Right ventricle myocardium superior (tissue), 1 donor: ENCODE results near the gene WDR64. TPM values are rescaled to one million over a fixed set of nuclear protein-coding genes. Genes with fewer than 3 reads are reported as not detected.
"Not testable (repeated sequence)": the region's sequence is repeated elsewhere in the genome, so short reads cannot be mapped to it uniquely, and the experiment has no call there.

ENCODE experiments used
- ATAC-seq: fragments of 200-7000 bp; cut with Tn5 transposase; one replicate; pipeline ENCODE4 v1.9.1; 2020; ENCODE audit warnings: mild to moderate bottlenecking; ENCODE audit not compliant: poor library complexity
- DNase-seq: peaks from one replicate; pipeline ENCODE4 v3.0.0-alpha.2; 2020
- intact Hi-C: fragments of 100-400 bp; cut with DNase I; formaldehyde crosslinking; loops from one replicate; pipeline ENCODE4 v1.11.2; 2022
- total RNA-seq: library from RNA; stranded (reverse); fragmentation: NEBNext Ultra II Directional; extraction: Animal tissue kit (Norgen Biotek cat#: 25700); gene quantifications from one replicate; pipeline ENCODE4 v1.2.1, GENCODE V29; 2021
- donor health status: DM: no; HTN: yes; CAD: no; lungs with severe emphysema.

The WDR64 gene
- total RNA-seq, 1 donor from 2014 or later = not detected

DNA sequence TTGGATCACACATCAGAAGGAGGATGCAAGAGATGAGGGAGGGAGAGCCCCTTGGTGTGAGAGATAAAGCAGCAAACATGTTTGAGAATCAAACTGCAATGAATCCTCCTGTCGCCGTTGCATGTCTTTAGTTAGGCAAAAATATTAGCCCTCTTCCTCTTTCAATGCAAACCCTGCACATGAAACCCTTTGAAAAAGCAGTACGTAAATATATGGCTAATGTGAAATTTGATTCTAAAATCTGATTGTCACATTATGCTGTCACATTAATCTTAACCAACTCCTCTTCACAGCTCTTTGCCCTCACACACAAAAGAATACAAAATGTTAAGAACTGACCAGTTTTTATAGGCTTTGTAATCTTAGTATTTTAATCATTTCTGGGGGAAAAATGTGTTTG, 63.4 kb downstream of the WDR64 start:
- intact Hi-C loops = no loop called here
- DNase-seq (no peak), ATAC-seq (no peak)

DNA sequence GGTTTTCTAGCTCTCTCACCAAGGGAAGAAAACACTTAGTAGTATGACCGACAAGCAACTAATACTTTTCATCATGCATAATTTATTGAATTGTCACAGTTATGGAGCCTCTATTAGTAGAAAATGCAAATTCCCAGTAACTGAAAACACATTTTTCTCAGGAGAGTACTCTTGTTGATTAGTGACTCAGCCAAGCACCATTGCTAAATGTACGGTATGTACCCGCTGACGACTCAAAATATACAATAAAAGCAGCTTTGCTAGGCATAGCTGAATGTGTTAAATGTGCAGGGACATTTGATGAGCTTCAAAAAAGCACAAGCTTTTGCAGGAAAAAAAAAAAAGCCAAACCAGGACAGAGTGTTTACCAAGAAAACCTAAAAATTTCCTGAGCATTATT, 63.9 kb downstream of the WDR64 start:
- no peak for DNase-seq
- ATAC-seq = no peak
- intact Hi-C loops = no loop called here

DNA sequence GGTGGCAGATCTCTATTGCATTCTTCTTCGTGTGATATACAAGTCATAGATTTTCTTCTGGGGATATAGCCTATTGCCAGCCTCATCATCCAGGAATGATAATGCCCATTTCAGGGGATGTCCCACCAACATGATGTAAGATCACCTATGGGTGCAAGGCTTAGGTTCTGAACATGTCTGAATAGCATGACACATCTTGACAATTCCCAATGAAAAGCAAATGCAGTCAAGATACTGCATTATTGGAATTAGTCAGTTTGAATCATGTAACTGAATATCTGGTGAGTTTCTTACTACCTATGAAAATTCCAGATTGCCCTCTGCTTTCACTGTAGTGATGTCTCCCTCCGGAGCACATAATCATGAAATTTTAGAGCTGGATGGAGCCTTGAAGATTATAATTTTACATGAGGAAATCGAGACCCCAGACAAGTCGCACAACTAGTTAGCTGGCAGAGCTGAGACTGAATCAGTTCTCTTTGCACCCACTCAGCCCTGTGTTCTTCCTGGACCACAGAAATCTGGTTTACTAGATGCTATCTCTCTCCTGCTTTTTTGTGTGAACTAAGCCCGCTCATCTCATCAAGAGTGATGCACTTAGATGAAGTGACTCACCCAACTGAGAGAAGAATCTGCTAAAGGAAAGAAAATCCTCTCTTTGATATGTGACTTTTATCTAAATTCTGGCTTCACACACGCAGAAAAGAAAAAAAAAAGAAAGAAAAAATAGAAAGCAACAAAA, 65.0 kb downstream of the WDR64 start:
- ATAC-seq (no peak), DNase-seq (no peak)
- intact Hi-C loops = no loop called here

DNA sequence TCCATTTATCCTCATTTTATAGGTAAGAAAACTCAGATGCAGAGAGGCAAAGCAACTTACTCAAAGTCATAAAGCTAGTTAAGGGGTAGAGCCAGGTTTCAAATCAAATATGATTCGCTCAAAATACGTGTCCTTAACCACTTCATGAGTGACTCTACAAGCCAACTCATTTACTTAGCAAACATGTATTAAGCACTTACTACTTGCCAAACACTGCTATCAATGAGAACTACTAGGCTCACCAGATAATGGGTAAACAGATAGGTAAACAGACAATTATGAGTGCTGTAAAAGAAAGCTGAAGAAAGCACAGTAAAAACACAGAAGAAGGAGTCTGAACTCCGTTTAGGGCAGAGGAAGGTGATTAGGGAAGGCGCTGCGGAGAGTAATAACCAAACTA, 65.9 kb downstream of the WDR64 start:
- DNase-seq (no peak), ATAC-seq (no peak)
- intact Hi-C loops = no loop called here

DNA sequence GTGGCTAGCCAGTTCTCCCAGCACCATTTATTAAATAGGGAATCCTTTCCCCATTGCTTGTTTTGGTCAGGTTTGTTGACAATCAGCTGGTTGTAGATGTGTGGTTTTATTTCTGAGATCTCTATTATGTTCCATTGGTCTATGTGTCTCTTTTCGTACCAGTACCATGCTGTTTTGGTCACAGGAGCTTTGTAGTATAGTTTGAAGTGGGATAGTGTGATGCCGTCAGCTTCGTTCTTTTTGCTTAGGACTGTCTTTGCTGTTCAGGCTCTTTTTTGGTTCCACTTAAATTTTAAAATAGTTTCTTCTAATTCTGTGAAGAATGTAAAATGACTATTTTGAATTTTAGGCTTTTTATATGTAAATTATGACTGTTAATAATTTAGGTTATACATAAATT, 68.9 kb downstream of the WDR64 start:
- intact Hi-C loops = no loop called here
- DNase-seq (no peak), ATAC-seq (no peak)

DNA sequence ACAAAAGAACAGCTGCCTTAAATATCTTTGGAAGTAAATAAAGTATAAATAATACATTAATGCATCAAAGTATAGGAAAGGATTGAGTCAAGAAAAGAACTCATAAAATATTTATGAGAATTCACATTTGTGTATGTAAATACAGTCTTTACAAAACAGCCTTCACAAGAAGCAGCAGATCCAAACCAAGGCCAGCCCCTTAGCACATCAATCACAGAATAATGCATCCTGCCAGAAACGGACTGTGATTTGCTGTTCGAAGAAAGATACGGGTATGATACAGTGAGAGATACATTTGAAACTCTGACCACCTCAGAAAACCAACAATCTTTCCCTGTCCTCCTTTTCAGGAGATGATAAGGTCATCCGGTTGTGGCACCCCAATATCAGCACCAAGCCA, 70.9 kb downstream of the WDR64 start:
- no peak for DNase-seq
- intact Hi-C loops = no loop called here
- ATAC-seq = no peak

DNA sequence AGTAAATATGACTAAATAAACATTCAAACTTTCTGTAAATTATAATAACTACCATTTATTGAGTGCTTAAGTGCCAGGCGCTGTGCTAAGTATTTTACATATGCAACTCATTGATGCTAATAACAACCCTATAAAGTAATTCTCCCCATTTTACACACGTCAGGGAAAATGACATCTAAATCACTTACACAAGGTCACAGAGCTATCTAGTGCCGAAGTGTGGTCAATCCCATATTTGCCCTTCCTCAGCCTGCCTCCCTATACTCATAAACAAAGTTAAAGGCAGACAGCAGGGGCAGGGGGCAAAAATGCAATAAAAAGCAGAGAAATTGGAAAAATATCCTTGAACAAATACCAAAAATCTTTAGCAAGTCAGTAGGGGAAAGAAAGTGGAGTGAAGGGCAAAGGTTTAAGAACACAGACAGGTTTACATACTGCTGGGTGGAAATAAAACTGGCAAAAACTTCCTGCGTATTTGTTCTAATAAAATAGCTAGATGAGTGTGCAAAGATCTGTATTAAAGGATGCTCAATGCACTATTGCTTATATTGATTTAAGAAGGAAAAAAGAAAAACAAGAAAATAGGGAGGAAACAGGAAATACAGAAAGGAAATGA, 72.8 kb downstream of the WDR64 start:
- DNase-seq = no peak
- no peak for ATAC-seq
- intact Hi-C loops = no loop called here

DNA sequence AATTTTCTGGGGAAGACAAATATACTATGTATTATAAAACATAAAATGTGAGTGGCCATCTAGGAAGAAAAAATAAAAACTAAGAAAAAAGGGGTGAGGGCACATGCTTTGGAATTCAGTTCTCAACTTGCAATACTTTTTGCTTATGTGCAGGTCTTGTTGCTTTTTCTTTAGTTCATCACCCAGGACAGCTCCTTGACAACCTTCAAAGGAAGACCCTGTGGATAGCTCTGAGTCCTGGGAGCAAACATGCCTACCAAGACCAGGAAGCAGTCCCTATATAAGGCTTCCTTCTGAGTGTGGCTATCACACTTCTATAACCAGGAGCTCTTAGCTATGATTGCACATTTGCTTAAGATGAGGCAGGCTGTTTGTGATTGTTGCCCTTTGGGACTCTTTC, 78.0 kb downstream of the WDR64 start:
- ATAC-seq (no peak), DNase-seq (no peak)
- intact Hi-C loops = no loop called here

DNA sequence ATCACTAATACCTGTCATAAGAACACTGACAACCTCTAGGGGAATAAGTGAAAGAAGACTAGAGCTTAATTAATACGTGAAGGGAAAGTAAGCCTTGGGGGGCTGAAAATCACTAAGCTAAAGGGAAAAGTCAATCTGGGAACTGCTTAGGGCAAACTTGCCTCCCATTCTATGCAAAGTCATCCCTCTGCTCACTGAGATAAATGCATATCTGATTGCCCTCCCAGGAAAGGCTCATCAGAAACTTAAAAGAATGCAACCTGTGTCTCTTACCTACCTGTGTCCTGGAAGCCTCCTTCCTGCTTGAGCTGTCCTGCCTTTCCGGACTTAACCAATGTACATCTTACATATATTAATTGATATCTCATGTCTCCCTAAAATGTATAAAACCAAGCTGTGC, 81.8 kb downstream of the WDR64 start:
- ATAC-seq = no peak

DNA sequence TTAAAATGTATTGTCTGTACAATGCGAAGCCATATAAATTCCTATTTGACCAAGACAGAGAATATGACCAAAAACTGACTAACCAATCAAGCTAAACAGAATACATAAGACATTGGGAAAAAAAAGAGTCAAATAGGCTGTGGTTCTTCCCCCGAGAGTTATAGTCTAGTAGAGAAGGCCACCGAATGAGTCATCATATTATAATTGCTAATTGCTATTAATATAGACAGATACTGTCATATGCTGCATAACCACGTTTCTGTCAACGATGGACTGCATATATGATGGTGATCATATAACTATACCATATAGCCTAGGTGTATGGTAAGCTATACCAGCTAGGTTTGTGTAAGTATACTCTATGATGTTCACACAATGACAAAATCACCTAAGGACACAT, 82.5 kb downstream of the WDR64 start:
- DNase-seq (no peak), ATAC-seq (no peak)
- intact Hi-C loops = no loop called here

More for the DNA sequence above, 81.8 kb downstream of the WDR64 start:
- DNase-seq = no peak
- intact Hi-C loops = no loop called here

DNA sequence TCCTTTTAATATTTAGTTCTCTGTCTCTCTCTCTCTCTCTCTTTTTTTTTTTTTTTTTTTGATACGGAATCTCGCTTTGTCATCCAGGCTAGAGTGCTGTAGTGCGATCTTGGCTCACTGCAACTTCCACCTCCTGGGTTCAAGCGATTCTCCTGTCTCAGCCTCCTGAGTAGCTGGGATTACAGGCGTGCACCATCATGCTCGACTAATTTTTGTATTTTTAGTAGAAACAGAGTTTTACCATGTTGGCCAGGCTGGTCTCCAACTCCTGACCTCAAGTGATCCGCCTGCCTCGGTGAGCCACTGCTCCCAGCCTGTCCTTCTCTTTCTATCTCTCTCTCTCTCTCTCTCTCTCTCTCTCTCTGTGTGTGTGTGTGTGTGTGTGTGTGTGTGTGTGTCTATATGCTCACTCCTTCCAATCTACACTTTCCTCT, 83.4 kb downstream of the WDR64 start:
- intact Hi-C loops = not testable (repeated sequence)

DNA sequence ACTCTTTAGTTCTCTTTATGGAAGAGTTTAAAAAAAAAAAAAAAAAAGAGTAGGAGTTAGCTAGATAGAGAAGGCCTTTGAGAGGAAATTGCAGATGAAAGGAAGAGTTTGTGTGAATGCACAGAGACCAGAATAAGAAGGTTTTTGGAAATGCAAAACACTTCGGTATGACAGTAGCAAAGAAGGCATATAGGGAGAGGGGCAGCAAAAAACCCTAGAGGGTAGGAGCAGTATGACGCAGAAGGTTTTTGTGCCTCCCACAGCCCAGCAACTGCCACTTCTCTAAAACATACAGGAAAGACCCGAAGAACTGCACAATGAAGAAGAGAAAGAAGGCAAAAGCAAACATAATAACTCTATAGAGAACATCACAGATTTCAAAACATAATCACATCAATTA, 84.3 kb downstream of the WDR64 start:
- ATAC-seq (no peak), DNase-seq (no peak)
- intact Hi-C loops = no loop called here

More for the DNA sequence above, 83.4 kb downstream of the WDR64 start:
- not testable (repeated sequence) for DNase-seq, ATAC-seq

DNA sequence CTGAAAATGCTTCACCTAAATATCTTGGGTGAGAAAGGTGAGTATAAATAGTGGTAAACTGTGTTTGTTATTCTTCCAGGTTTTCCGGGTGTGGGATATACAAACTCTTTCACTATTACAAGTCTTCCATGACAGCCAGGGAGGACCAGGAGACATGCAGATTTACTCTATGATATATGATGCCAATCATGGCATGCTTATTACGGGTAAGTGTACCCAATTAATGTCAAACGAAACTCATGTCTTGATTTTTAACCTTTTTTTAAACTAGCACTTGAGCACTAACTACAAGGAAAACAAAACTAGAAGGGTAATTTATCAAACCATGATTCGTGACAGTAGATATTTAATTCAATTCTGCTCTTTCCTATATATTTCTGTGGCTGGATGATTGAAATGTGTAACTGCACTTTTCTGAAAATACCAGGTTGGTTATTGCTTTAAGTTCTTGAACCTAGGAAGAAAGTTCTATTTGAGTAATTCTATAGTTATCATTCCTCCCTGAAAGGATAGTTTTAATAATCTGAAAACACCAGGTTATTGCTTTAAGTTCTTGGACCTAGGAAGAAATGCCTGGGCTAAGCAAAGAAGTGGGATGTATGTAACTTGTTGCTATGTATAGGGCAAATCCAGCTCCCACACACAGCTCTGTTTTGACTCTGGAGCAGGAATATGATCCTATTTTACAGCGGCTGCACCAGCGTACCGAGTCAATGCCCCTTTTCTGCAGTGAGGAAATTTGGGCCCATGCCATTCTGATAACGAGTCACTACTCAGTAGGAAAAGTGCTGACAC, 86.4 kb downstream of the WDR64 start:
- ATAC-seq = no peak
- DNase-seq = no peak
- intact Hi-C loops = no loop called here

DNA sequence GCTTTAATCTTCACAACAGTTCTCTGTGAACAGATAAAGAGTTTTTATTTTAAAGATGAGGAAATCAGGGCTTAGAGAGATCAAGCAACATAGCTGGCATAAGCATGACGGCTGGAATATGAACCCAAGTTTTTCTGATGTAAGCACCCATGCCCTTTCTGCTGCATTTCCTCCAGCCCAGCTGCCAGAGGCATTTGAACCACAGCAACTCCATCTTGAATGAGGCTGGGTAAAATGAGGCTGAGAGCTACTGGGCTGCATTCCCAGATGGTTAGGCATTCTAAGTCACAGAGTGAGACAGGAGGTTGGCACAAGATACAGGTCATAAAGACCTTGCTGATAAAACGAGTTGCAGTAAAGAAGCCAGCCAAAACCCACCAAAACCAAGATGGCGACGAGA, 90.0 kb downstream of the WDR64 start:
- DNase-seq = no peak
- no peak for ATAC-seq
- intact Hi-C loops = no loop called here

DNA sequence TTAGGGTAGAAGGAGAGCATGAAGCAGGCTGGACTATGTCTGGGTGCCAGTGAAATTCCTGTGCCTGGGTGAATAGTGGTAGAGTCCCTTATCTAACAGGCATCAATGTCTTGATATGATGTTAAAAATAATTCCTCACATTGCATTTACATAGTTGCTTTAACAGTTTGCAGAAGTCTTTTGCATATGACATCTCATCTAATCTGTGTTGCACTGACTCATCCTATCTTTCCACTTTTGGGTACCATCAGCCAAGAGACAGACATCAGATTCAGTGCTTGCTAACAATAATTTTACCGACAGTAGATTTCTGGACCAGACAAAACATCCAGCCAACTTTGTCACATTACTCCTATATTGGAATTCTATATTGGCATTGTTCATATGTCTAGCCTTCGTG, 92.5 kb downstream of the WDR64 start:
- no peak for ATAC-seq
- no peak for DNase-seq
- intact Hi-C loops = no loop called here

DNA sequence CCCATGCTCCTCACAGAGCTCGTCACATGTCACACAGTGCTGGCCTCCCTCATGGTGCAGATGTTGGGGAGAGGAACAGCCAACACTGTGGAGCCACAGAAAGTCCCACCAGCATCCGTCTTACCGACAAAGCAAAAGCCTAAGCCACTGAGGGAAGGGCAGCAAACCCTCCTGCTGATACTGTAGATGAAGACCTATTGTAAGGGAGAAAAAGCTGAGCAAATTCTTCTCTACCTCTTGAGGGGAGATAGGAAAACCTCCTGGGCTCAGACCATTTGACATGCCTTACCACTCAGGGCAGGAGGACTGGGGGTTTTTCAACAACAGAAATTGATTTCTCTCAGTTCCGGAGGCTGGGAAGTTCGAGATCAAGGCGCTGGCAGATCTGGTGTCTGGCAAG, 95.9 kb downstream of the WDR64 start:
- ATAC-seq (no peak), DNase-seq (no peak)
- intact Hi-C loops = no loop called here

DNA sequence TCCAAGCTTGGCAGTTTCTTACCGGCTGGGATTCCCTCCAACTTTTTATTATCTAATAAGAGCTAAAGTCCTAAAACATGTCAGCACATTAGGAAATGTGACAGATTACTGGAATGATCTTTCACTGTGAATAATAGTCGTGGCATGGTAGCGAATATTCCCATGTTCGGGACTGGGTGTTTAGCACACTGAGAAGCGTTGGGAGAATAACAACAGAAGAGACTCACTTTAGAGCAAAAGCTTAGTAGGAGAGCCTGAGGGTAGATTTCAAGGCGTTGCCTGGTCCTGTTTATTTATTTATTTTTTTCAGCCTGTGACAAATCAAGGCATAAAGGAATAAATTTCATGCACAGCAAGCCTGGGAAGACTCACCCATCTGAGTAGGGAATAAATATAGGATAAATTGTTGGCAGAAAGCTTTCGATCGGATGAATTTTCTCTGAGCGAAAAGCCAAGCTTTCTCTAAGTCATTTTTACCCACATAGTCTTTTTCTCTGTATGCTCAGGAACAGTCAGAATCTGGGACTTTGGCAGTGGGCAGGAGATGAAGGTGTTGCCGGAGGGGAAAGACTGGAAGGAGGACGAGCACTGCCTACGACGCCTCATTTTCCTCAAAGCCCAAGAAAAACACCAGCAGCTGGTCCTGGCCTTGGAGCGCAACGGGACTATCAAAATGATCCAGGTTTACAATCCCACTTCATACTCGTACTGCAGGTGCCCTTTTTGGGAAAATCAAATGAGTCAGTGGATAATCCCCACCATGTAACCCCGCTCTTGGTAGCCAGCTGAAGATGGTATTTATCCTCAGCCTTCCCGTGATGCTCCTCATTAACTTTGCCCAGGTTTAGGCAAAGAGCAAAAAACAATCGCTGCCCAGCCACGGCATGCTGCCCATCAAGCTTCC, 97.2 kb downstream of the WDR64 start:
- ATAC-seq = no peak
- intact Hi-C loops = no loop called here
- no peak for DNase-seq

DNA sequence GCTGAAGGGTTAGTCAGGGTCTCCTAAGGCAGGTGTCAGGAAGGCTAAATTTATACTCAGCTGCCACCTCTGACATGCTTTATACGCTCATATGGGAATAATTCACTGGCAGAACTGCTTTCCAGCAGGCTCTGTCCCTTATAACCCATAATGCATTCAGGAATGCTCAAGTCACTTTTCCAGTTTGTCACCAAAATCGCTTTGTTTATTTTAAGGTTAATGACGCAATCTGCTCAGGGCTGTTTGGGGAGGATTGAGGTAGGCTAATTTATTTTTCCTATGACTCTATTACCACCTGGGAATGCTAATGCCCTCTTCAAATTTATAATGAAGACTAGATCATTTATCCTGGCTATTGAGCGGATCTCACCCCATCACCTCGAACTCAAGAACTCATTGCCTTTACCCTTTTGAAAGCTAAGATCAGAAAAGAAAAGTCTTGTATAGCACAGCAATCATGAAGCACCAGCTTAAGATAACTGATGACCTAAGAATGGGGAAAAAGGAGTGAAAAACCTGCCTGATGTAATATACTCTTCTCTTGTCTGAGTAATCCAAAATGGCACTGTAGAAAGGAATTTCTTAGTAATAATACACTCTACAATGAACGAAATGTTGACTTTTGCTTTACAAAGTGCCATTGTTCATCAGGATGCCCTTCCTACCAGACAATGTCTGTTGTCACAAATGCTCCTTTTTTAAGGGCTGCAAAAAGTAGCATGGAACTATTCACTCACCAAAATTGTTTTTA, 98.0 kb downstream of the WDR64 start:
- intact Hi-C loops = no loop called here
- ATAC-seq (no peak), DNase-seq (no peak)
